Stimulated activated CD4-positive, alpha-beta T cell treated with anti-CD3 and anti-CD28 coated beads, Interleukin-4, amount 100 ng/mL, for 48 hours (primary cell): Measurements from ENCODE around the gene BRSK1.

ENCODE experiments used
- DNase-seq, 2 donors: peaks; one replicate each; pipeline ENCODE4 v3.0.0-alpha.2; 2020; ENCODE audit warnings: low read depth in 2 of 2

BRSK1 gene

DNA sequence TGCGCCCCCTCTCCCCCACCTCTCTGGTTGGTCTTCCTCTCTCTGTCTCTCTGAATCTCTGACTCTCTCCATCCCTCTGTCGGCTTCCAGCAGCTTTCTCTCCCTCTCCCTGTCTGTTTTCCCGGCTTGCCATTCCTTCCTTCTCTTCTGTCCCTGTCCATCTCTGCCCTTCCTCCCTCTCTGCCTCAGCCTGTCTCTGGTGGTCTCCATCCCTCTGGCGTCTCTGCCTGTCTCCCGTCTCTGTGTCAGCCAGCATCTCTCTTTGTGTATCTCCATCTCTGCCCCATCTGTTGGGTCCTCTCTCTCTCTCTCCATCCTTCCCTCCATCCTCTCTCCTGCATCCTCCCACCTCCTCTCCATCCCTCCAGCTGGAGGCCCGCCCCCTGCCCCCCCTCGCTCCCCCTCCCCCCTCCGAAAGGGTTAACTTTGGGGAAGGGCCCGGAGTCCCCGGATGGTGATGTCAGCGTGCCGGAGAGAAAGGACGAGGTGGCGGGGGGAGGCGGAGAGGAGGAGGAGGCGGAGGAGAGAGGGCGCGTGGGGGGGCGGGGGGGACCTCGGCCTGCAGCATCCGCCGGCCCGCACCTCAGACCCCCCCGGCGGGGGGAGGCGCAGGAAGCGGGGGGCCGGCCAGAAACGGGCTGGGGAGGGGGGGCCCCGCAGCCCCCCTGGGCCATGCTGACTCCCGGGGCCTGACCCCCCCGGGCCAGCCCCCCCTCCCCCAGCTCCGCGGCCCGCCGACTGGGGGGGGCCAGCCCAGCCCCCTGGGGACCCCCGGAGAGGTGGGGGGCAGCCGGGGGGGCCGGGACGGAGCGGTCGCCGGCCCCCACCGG lies at the start of gene BRSK1:
BRSK1 (plus strand) TSS at position 450 of the 830 bp plus-strand sequence. CDS start 446 bp downstream, outside the sequence.
- peak; percentile 21 to 32 for DNase-seq

DNA sequence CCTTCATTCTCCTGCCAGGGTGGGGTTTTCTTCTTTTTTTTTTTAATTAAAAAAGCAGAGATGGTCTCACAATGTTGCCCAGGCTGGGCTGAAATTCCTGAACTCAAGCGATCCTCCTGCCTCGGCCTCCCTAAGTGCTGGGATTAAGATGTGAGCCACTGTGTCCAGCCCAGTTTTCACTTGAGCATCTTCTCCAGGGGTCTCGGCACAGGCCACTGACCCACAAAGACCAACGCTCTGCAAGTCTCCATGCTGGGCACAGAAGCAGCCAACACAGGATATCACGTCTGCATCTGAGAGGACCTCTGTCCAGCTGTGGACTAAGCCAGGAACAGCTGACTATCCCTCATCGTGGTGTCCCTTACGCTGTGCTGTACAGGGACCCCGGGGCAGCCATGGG lies 45.8 kb upstream of the BRSK1 start:
- DNase-seq, result no peak

DNA sequence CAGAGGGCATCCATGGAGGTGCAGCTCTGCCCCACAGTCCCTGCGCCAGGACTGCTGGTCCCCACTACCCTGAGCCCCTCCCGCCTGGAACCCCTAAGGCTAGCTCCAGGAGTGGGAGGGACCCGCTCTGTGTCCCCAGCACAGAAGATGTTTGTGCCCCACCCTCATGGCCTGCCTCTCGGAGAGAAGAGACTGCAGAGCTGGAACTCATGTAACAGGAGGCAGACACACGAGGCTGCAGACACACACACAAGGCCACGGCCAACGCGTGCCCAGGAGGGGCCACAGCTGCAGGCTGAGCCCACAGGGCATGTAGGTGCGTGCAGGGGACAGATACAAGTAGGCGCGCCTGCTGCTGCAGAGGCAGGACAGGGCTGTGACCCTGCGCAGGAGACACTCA lies 44.8 kb upstream of the BRSK1 start:
- no peak for DNase-seq

GRCh38 chr19:55240713-55241020 lies 43.1 kb upstream of the BRSK1 start:
- DNase-seq, result no peak

- DNase-seq, result no peak
These were observed 42.5 kb upstream of the BRSK1 start for GRCh38 chr19:55241143-55241934.

DNA sequence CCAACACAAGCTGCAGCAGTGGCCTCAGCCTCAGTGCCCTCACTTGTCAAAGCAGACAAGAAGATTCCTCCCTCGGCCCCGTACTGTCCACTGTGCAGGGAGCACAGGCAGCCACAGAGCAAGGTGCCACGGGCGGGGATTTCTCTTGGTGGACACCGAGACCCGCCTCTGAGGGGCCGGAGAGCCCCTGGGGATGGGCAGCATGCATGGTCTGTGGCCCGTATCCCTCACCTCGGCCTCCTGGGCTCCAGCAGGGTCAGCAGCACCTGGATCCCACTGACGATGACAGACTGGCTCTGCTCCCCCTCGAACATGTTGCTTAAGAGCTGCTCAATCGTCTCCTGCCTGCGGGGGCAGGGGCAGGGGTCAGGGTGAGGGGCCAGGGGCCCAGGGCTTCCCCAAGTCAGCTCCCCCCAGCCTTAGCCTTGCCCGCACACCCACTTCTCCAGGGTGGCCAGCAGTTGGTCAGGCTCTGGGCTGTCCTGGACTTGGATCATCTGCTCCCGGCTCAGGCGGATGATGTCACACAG lies 41.8 kb upstream of the BRSK1 start:
- no peak for DNase-seq

DNA sequence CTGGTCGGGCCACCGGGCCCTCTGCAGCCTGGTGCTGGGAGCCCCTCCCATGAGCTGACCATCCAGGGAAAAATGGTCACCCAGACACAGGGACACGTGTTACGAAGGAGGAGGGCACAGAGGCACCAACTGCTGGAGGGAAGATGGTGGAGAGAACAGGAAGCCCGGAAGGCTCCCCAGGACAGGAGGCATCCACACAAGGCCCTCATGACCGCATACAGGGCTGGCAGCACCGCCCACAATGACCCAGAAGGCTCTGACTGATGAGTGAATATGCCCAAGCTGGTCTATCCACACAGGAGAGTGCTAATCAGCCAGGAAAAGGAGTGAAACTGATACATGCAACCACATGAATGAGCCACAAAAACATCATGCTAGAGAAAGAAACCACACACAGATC lies 41.3 kb upstream of the BRSK1 start:
- no peak for DNase-seq

- DNase-seq, result no peak
These were observed 39.7 kb upstream of the BRSK1 start for GRCh38 chr19:55244004-55244680.

DNA sequence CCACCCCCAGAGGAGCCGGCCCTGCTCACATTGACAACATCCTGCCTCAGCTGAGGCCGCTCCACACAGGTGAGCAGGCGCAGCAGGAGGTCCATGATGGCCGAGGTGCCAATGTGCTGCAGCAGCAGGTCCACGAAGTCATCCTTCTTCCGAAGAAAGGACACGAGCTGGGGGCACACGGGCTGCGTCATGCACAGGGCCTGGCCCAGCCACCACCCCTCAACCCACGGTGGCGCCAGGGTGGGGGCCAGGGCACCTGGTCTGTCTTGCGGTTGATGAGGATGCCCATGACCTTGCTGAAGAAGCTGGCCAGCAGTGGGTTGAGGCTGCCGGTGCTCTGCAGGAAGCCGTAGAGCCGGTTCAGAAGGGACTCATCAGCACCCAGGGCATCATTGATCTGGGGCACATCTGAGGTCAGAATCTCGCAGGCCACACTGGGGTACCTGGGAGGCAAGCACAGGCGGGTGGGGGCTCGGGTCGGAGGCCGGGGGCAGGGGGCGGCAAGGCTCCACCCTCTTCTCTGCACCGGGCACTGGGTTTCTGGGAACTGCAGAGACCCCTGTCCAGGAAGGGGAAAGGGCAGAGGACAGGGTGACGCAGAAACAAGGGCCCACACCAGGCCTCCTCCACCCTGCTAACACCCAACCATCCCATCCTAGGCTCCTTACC lies 38.4 kb upstream of the BRSK1 start:
- no peak for DNase-seq

DNA sequence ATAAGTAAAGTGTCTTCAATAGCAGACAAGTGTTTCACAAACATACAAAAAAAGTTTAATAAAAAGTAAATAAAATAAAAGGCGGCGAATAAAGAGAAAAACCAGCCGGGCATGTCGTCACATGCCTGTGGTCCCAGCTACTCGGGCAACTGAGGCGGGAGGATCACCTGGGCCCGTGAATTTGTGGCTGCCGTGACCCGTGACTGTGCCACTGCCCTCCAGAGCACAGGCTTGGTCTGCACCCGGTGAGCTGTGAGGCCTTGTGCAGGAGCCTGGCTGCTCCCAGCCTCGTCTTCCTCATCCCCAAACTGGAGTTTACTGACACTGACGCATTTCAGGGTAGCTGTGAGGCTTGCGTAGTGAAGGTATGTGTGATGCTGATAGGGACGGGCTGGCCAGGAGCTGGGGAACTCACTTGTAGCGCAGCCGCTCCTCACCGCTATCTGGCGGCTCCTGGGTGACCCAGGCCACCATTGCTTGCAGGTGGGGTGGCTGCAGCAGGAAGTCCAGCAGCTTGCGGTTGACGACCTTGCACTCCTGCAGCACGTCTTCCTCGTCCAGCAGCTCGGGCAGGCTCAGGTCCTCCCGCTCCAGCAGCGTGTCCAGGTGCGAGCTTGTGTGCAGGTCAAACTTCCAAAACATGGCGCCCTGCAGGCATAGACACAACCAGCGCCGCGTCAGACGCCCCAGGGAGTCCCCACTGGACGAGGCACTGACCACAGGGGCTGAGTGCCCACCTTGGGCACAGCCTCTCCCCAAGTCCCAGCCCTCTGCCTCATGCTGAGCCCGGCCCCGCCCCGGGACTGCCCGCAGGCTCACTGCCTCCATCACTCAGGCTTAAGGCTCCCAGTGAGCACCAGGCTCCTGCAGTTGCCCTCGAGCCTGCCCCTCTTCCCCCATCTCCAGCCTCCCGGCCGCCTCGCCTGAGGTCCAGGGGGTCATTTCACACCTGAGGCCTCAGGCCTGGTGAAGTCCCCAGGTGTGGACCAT lies 37.0 kb upstream of the BRSK1 start:
- DNase-seq, result no peak

GRCh38 chr19:55247621-55248099 lies 36.1 kb upstream of the BRSK1 start:
- no peak for DNase-seq

GRCh38 chr19:55248166-55248675 lies 35.6 kb upstream of the BRSK1 start:
- no peak for DNase-seq

DNA sequence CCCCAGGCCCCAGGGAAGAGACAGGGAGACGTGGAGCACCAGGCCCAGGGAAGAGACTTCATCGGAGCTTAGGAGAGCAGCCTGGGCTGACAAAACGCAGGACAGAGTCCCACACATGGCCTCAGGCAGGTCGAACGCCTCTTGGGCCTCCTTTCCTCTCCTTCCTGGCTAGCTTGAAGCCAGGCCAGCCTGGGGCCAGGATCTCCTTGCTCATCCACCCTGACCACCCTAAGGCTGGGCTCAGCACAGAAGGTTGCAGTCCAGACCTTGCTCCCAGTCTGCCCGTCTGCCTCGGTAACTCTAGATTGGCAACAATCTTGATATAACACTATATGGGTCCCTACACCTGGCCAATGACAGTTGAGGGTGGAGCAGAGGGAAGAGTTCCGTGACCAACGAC lies 35.1 kb upstream of the BRSK1 start:
- no peak for DNase-seq

GRCh38 chr19:55249841-55250240 lies 34.0 kb upstream of the BRSK1 start:
- no peak for DNase-seq

- DNase-seq, result no peak
These were observed 33.3 kb upstream of the BRSK1 start for GRCh38 chr19:55250262-55251036.

- DNase-seq, result no peak
These were observed 32.3 kb upstream of the BRSK1 start for GRCh38 chr19:55251341-55252081.

DNA sequence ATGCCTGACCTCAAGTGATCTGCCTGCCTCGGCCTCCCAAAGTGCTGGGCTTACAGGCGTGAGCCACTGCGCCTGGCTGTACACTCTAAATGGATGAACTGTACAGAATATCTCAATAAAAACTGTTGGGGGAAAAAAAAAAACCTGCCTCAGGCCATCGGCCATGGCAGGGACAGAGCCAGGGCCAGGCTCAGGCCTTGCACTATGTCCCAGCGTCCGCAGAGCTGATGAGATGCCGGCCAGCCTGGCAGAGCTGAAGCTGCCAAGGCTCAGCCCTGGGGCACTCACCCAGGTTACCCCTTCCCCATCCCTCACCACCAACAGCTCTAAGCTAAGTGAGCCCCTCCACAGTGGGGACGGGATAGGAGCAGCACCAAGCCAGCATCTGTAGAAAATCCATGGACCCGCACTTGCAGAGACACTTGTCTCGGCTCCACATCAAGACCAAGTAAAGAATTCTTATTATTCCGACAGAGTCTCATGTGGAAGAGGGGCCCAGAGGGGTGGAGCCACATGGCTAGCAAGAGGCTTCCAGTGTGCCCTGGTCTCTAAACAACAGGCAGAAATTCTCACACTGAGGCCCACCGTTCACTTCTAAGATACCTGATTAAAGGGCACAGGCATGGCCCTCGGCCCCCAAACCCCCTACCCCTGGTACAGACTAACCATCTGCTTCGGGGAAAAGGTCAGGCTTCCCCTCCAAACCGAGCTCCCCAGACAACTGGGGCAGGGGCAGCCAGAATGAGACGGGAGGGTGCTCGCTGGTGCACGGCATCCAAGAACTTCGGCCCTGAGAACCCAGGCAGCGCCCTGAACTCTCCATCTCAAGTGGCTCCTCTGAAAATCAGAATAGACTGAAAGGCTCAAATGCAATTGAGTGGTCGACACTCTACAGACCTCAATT lies 30.8 kb upstream of the BRSK1 start:
- DNase-seq, result no peak
